Measurements from ENCODE around the gene C2orf76. TPM values are rescaled to one million over a fixed set of nuclear protein-coding genes. Genes with fewer than 3 reads are reported as not detected.

The C2orf76 gene
- total and polyA plus RNA-seq, 10 of the 15 experiments (the other 5 are each of a cell fraction or from before 2014, with no cell fraction given) = 14.0 to 46.1 (median 25.4) TPM

DNA sequence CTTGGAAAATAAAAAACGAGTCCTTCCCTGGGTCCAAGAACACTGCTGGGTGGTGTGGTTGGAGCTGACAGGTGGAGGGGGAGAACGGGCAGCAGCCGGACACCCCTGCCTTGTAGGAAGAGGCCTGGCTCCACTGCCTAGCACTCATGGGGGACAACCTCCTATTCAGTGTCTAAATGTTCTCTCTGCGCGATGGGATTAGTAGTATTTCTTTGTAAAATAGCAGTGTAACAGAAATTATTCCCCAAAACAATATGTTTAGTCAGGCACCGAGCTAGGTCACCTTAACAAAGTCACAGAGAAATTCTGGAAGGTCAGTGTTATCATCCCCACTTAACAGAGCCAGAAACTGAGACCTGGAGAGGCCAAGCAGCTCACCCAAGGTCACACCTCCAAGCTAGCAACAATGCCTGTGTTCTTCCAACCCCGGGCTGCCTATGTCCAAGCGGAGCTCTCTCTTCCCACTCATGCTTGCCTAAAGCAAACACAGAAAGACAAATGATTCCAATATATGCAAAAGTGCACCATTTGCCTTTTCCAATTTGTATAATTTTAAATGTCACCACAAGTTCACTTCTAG lies 75.0 kb downstream of the C2orf76 start (continued):
- TF ChIP-seq, protein P1, sequence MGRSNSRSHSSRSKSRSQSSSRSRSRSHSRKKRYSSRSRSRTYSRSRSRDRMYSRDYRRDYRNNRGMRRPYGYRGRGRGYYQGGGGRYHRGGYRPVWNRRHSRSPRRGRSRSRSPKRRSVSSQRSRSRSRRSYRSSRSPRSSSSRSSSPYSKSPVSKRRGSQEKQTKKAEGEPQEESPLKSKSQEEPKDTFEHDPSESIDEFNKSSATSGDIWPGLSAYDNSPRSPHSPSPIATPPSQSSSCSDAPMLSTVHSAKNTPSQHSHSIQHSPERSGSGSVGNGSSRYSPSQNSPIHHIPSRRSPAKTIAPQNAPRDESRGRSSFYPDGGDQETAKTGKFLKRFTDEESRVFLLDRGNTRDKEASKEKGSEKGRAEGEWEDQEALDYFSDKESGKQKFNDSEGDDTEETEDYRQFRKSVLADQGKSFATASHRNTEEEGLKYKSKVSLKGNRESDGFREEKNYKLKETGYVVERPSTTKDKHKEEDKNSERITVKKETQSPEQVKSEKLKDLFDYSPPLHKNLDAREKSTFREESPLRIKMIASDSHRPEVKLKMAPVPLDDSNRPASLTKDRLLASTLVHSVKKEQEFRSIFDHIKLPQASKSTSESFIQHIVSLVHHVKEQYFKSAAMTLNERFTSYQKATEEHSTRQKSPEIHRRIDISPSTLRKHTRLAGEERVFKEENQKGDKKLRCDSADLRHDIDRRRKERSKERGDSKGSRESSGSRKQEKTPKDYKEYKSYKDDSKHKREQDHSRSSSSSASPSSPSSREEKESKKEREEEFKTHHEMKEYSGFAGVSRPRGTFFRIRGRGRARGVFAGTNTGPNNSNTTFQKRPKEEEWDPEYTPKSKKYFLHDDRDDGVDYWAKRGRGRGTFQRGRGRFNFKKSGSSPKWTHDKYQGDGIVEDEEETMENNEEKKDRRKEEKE (IDR thresholded peaks at IDR 0.05) = no peak
- TF ChIP-seq MYC (IDR thresholded peaks at IDR 0.05; ENCODE audit: insufficient read depth, insufficient read length, insufficient replicate concordance, low read length, severe bottlenecking) = no peak

DNA sequence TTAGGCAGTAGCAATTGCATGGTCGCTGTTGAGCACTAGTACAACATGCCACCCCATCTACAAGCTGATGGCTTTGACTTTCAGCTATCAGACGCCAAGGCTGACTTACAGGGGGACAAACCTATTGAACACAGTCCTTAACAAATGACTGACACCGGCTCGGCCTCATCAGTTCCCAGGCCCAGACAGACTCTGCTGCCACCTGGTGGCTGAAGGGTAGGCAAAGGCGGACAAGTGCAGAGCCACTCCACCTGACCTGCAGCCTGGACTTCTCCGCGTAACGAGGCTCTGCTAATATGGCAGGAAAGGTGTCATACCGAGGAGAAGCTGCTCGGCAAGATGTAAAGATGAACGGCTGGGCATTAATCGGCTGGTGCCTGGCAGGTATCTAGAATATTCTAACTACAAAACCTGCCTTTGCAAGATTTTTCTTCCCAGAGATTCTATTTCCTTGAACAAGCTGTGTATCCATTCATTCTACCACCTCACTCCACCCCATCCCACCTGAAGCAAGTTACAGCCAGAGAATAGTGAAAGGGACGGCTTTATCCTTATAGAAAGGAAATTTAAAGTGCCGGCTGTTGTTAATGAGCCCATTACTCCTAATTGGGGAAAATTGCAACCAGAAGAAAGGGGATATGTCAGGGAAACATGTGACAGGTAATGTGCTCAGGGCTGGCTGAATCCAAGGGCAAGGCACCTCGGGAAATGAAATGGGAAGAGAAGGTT lies 75.6 kb downstream of the C2orf76 start:
- Histone ChIP-seq H3K4me1 (ENCODE audit: control insufficient read depth, insufficient read depth, low read length) (no peaks in the 10 kb centered on the region), H3K9ac (ENCODE audit: control insufficient read depth, insufficient read depth, low read length) (no peak overlapping the region), H3K27ac (ENCODE audit: control insufficient read depth, insufficient read depth) (no peak overlapping the region), H3K27me3 (replicated peaks in 1 of 2; ENCODE audit: control insufficient read depth in 2 of 2, insufficient read depth in 2 of 2, low read length in 1 of 2) (no peaks in the 10 kb centered on the region), H4K20me1 (ENCODE audit: control insufficient read depth, insufficient read depth) (no peaks in the 10 kb centered on the region), H3K36me3 (ENCODE audit: control insufficient read depth in 2 of 2, insufficient read depth in 2 of 2, low read length in 1 of 2) (no peaks in the 10 kb centered on the region), H2AFZ (ENCODE audit: control insufficient read depth, low read depth, low read length) (no peak overlapping the region), H3K4me2 (ENCODE audit: control insufficient read depth, insufficient read depth) (no peak overlapping the region), H3K9me3 (replicated peaks; ENCODE audit: control insufficient read depth, insufficient read depth, low read length) (no peaks in the 10 kb centered on the region), H3K4me3 (no peak overlapping the region), H3K79me2 (ENCODE audit: control insufficient read depth, insufficient read depth, low read length) (no peaks in the 10 kb centered on the region)
- ChIA-PET CTCF (no interaction called here), RAD21 (ENCODE audit: unreplicated experiment) (interaction anchor here (1.1 kb wide), 1 partner anchor 21 kb away, joined by 3 read pairs; no protein-coding TSS in a partner anchor), SMC1A (ENCODE audit: uncharacterized antibody, unreplicated experiment) (interaction anchor here (1.0 kb wide), 1 partner anchor 9 kb away, joined by 3 read pairs; no protein-coding TSS in a partner anchor), POLR2A (no interaction called here)
- intact Hi-C loops (cut with micrococcal nuclease; ENCODE audit: unreplicated experiment) = no loop called here
- DNase-seq (ENCODE audit: low read depth, low spot score) = no peak
- BruUV-seq (replicated peaks) = no TSS peak
- in situ Hi-C loops (cut with MboI) = no loop called here
- FAIRE-seq = no peak
- 78% methylated on average over 15 of the region's 15 CpGs for WGBS (ENCODE audit: insufficient coverage, insufficient replicate concordance, low lambda C conversion rate, missing lambda C conversion rate)
- ATAC-seq = peak; percentile 54; the same call in 2 of the 3 replicates
- TF ChIP-seq YBX1 (IDR thresholded peaks at IDR 0.05) = no peak
- no peak for TF ChIP-seq SPI1 (IDR thresholded peaks at IDR 0.05; ENCODE audit: borderline replicate concordance, insufficient read depth, low read depth, low read length)
- no peak for TF ChIP-seq ETV6 (conservative IDR thresholded peaks at IDR 0.05 in 1 of 2, IDR thresholded peaks at IDR 0.05 in 1 of 2; ENCODE audit: borderline replicate concordance in 1 of 2, low read depth in 1 of 2)
- TF ChIP-seq RB1 (IDR thresholded peaks at IDR 0.05; ENCODE audit: borderline replicate concordance) = no peak
- peak; percentile 31; the same call in 1 of the 2 replicates for TF ChIP-seq RAD21 (IDR thresholded peaks at IDR 0.05; ENCODE audit: insufficient read depth, low read depth, low read length)
- no peak for TF ChIP-seq FOXK2 (IDR thresholded peaks at IDR 0.05)
- TF ChIP-seq, protein P2, sequence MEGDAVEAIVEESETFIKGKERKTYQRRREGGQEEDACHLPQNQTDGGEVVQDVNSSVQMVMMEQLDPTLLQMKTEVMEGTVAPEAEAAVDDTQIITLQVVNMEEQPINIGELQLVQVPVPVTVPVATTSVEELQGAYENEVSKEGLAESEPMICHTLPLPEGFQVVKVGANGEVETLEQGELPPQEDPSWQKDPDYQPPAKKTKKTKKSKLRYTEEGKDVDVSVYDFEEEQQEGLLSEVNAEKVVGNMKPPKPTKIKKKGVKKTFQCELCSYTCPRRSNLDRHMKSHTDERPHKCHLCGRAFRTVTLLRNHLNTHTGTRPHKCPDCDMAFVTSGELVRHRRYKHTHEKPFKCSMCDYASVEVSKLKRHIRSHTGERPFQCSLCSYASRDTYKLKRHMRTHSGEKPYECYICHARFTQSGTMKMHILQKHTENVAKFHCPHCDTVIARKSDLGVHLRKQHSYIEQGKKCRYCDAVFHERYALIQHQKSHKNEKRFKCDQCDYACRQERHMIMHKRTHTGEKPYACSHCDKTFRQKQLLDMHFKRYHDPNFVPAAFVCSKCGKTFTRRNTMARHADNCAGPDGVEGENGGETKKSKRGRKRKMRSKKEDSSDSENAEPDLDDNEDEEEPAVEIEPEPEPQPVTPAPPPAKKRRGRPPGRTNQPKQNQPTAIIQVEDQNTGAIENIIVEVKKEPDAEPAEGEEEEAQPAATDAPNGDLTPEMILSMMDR (IDR thresholded peaks at IDR 0.05 in 2 of 3, conservative IDR thresholded peaks at IDR 0.05 in 1 of 3; ENCODE audit: control insufficient read depth in 2 of 3, extremely low read depth in 1 of 3, insufficient read depth in 1 of 3, low read depth in 3 of 3, low read length in 3 of 3) = peak; percentile 9 to 15 (median 11); a peak in 2 of 6 replicates
- TF ChIP-seq POU2F2 (IDR thresholded peaks at IDR 0.05; ENCODE audit: borderline replicate concordance, low read depth, low read length) = no peak
- TF ChIP-seq, protein P3, sequence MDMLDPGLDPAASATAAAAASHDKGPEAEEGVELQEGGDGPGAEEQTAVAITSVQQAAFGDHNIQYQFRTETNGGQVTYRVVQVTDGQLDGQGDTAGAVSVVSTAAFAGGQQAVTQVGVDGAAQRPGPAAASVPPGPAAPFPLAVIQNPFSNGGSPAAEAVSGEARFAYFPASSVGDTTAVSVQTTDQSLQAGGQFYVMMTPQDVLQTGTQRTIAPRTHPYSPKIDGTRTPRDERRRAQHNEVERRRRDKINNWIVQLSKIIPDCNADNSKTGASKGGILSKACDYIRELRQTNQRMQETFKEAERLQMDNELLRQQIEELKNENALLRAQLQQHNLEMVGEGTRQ (IDR thresholded peaks at IDR 0.05; ENCODE audit: borderline replicate concordance, low read depth, low read length) = no peak
- no peak for TF ChIP-seq CBX5 (IDR thresholded peaks at IDR 0.05; ENCODE audit: low read depth)
- TF ChIP-seq RBBP5 (conservative IDR thresholded peaks at IDR 0.05) = no peak
- no peak for TF ChIP-seq SMAD5 (IDR thresholded peaks at IDR 0.05; ENCODE audit: low read depth)
- no peak for TF ChIP-seq TAF1 (IDR thresholded peaks at IDR 0.05; ENCODE audit: borderline replicate concordance, low read depth, low read length)
- TF ChIP-seq RFX5 (IDR thresholded peaks at IDR 0.05; ENCODE audit: low read depth, low read length) = no peak

Measured in GM12878 (cell line).